Measurements from ENCODE around the gene SLC5A10.

SLC5A10 gene

DNA sequence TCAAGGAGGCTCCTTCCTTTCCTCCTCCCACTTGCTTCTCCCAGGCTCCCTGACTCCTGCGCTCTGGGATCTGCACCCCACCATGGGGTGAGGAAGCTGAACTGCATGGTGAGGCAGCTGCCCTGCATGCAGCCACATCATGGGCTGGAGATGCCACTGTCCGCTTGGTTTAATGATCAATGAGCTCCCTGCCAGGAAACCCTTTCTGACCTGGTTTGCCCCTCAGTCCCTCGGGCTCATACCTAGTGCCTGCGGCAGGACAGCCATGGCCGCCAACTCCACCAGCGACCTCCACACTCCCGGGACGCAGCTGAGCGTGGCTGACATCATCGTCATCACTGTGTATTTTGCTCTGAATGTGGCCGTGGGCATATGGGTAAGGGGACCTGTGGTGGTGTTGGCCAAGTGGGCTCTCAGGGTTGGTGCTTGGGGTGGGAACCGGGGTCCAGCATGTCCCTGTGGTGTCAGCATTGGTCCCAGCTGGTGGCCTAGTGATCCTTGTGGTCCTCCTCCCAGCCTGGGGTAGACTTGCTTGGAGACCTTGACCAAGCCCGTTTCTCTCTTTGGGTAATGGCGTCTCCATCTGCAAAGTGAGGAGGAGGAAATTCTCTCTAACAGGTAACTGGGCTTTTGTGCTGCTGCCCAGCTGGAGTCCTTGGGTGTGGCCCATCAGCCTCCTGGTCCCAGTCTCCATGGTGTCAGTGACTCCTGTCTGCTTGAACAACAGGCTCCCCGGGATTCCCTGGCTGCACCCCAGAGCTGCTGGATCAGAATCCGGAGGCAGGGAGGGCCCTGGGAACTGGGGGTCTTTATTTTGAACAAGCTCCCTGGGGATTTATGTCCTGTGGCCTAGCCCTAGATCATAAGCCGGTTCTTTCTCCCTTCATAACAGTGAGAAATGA lies at the start of gene SLC5A10:
Gene SLC5A10 (plus strand): TSS at position 225 of the 902 bp plus-strand sequence. CDS start 41 bp downstream, at position 266.
- no peak for DNase-seq (ENCODE audit: extremely low read depth, low read depth)
- TF ChIP-seq, protein P1, sequence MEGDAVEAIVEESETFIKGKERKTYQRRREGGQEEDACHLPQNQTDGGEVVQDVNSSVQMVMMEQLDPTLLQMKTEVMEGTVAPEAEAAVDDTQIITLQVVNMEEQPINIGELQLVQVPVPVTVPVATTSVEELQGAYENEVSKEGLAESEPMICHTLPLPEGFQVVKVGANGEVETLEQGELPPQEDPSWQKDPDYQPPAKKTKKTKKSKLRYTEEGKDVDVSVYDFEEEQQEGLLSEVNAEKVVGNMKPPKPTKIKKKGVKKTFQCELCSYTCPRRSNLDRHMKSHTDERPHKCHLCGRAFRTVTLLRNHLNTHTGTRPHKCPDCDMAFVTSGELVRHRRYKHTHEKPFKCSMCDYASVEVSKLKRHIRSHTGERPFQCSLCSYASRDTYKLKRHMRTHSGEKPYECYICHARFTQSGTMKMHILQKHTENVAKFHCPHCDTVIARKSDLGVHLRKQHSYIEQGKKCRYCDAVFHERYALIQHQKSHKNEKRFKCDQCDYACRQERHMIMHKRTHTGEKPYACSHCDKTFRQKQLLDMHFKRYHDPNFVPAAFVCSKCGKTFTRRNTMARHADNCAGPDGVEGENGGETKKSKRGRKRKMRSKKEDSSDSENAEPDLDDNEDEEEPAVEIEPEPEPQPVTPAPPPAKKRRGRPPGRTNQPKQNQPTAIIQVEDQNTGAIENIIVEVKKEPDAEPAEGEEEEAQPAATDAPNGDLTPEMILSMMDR (IDR thresholded peaks at IDR 0.05; ENCODE audit: low read depth, low read length, missing control alignments): peak; percentile 30
- H3K4me3 ChIP-seq (replicated peaks; ENCODE audit: low read depth, low read length): no peak within 1 kb of the TSS

DNA sequence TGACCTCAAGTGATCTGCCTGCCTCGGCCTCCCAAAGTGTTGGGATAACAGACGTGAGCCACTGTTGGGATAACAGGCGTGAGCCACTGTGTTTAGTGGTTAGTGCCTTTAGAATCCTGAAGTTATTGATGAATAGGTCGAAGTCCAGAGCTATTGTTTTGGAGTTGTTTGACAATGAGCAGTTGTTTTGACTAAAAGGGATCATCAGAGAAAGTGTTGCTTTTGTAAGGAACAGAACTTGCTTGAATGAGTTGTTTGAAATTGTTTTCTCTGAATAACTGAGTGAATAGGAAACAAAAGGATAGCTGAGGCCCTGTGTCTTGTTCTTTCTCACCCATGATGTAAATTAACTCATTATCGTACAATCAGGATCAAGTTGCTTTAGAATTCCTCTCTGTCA lies 47.5 kb upstream of the SLC5A10 start:
- TF ChIP-seq, protein P1 (IDR thresholded peaks at IDR 0.05; ENCODE audit: low read depth, low read length, missing control alignments): no peak
- no peak for DNase-seq (ENCODE audit: extremely low read depth, low read depth)

DNA sequence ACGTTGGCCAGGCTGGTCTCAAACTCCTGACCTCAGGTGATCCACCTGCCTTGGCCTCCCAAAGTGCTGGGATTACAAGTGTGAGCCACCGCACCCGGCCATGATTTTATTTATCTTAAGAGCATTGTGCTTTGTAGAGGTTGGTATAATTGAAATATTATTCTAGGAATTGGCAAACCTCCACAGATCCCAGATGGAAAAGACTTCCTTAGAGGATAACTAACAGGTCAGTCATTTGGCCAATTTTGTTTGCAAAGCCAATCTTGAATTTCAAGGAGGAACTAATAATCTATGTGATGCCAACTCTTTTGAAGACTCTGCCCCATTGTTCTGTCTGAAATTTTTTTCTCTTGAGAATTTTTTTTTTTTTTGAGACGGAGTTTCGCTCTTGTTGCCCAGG lies 46.7 kb upstream of the SLC5A10 start:
- TF ChIP-seq, protein P1 (IDR thresholded peaks at IDR 0.05; ENCODE audit: low read depth, low read length, missing control alignments): no peak
- no peak for DNase-seq (ENCODE audit: extremely low read depth, low read depth)
- no peak overlapping the region for H3K4me3 ChIP-seq (replicated peaks; ENCODE audit: low read depth, low read length)

More for the DNA sequence above, 47.5 kb upstream of the SLC5A10 start:
- H3K4me3 ChIP-seq (replicated peaks; ENCODE audit: low read depth, low read length): no peak overlapping the region

DNA sequence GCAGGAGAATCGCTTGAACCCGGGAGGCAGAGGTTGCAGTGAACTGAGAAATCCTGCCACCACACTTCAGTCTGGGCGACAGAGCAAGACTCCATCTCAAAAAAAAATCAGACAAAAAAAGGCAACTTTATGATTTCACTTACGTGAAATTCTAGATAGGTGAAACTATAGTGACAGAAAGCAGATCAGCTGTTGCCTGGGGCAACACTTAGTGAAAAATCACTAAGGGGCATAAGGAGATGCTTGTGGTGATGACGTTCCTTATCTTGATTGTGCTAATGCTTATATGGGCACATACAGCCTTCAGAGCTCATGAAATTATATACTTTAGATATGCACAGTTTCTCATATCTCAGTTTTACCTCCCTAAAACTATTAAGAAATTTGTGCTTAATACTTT lies 41.6 kb upstream of the SLC5A10 start:
- no peak overlapping the region for H3K4me3 ChIP-seq (replicated peaks; ENCODE audit: low read depth, low read length)

DNA sequence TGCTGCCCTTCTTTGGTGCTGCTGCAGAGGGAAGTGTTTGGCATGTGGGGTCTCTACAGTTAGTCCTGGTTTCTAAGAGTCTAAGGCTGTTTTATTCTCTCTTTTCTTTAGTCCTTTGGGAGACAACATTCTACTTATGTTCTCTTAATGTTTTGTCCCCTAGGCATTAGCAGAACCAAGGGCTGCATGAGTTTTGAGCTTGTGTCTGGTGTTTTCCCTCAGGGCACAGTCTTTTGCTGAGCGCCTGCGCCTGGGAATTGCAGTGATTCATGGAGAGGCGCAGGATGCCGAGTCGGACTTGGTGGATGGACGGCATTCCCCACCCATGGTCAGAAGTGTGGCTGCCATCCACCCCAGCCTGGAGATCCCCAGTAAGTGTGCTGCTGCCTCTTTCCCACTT lies 41.1 kb upstream of the SLC5A10 start:
- H3K4me3 ChIP-seq (replicated peaks; ENCODE audit: low read depth, low read length): no peak overlapping the region
- no peak for DNase-seq (ENCODE audit: extremely low read depth, low read depth)
- TF ChIP-seq, protein P1 (IDR thresholded peaks at IDR 0.05; ENCODE audit: low read depth, low read length, missing control alignments): no peak

More for the DNA sequence above, 41.6 kb upstream of the SLC5A10 start:
- no peak for DNase-seq (ENCODE audit: extremely low read depth, low read depth)
- TF ChIP-seq, protein P1 (IDR thresholded peaks at IDR 0.05; ENCODE audit: low read depth, low read length, missing control alignments): no peak

DNA sequence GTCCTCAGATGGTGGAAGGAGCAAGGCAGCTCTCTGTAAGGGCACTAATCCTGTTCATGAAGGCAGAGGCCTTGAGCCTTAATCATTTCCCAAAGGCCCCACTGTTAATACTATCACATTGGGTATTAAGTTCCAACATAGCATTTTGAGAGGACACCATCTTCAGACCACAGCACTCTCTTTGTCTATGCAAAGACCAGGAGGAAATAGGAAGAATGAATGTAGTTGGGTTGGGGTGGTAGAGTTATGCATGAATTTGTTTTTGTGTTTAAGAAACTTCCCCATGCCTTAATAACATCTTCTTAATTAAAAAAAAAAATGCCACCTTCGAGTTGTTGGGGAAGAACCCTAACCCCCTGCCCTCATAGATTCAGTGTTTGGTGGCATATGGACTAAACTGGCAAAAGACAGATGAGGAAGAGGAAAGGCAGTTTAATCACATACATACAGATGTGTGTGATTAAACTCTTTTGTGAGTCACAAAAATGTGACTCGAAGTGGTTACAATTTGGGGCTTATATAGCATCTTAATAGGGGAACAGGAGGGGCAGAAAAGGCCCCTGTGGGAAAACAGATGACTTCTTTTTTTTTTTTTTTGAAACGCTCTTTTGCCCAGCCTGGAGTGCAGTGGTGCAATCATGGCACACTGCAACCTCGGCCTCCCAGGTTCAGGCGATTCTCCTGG lies 35.0 kb upstream of the SLC5A10 start:
- peak; percentile 32 for DNase-seq (ENCODE audit: extremely low read depth, low read depth)
- TF ChIP-seq, protein P1 (IDR thresholded peaks at IDR 0.05; ENCODE audit: low read depth, low read length, missing control alignments): no peak
- H3K4me3 ChIP-seq (replicated peaks; ENCODE audit: low read depth, low read length): no peak overlapping the region

Data from HFF-Myc (cell line).